Duodenal mucosa (tissue), 2 donors: ENCODE data around the gene UBE2L3.
"Not testable (repeated sequence)": the region's sequence is repeated elsewhere in the genome, so short reads cannot be mapped to it uniquely, and the experiment has no call there.

Source experiments
- H3K27ac ChIP-seq: one replicate; pipeline ENCODE4 v1.7.0; 2013; ENCODE audit warnings: low read depth, low read length
- H3K27me3 ChIP-seq, 2 donors: one replicate each; pipeline ENCODE4 v1.7.0; 2013; ENCODE audit warnings: low read length in 2 of 2, control low read depth in 1 of 2; ENCODE audit not compliant: insufficient read depth in 2 of 2, control insufficient read depth in 1 of 2
- H3K36me3 ChIP-seq, 2 donors: one replicate each; pipeline ENCODE4 v1.7.0; 2013; ENCODE audit warnings: low read length in 2 of 2, control low read depth in 1 of 2; ENCODE audit not compliant: insufficient read depth in 2 of 2, control insufficient read depth in 1 of 2
- H3K4me1 ChIP-seq, 2 donors: one replicate each; pipeline ENCODE4 v1.7.0; 2013; ENCODE audit warnings: low read length in 2 of 2, control low read depth in 1 of 2; ENCODE audit not compliant: insufficient read depth in 2 of 2, control insufficient read depth in 1 of 2
- H3K4me3 ChIP-seq, 2 donors: one replicate each; pipeline ENCODE4 v1.7.0; 2013; ENCODE audit warnings: low read length in 2 of 2, low read depth in 1 of 2
- H3K9ac ChIP-seq, 2 donors: one replicate each; pipeline ENCODE4 v1.7.0; 2013; ENCODE audit warnings: low read length in 2 of 2, low read depth in 1 of 2
- H3K9me3 ChIP-seq, 2 donors: one replicate each; pipeline ENCODE4 v1.7.0; 2013; ENCODE audit warnings: low read length in 2 of 2, control low read depth in 1 of 2; ENCODE audit not compliant: control insufficient read depth in 1 of 2

The UBE2L3 gene

GRCh38 chr22:21573293-21573734 is 5.8 kb downstream of the UBE2L3 start:
- Histone ChIP-seq H3K27me3 (no peaks in the 10 kb centered on the region), H3K4me1 (peaks cover 66 to 67% of the 10 kb centered on the region in 2 donors), H3K36me3 (peaks cover 0 to 3% of the 10 kb centered on the region in 2 donors), H3K4me3 (no peak overlapping the region), H3K27ac (no peak overlapping the region), H3K9me3 (no peaks in the 10 kb centered on the region), H3K9ac (no peak overlapping the region)

- Histone ChIP-seq H3K36me3 (peaks cover 0 to 3% of the 10 kb centered on the region in 2 donors), H3K9me3 (no peaks in the 10 kb centered on the region), H3K4me1 (peaks cover 66 to 68% of the 10 kb centered on the region in 2 donors), H3K4me3 (no peak overlapping the region), H3K27me3 (no peaks in the 10 kb centered on the region), H3K9ac (no peak overlapping the region), H3K27ac (no peak overlapping the region)
Measured at GRCh38 chr22:21573750-21574494, 6.4 kb downstream of the UBE2L3 start.

- Histone ChIP-seq H3K9ac (no peak overlapping the region), H3K27me3 (no peaks in the 10 kb centered on the region), H3K9me3 (no peaks in the 10 kb centered on the region), H3K4me3 (no peak overlapping the region), H3K27ac (no peak overlapping the region), H3K4me1 (peaks cover 15 to 22% of the 10 kb centered on the region in 2 donors), H3K36me3 (peaks cover 0 to 6% of the 10 kb centered on the region in 2 donors)
Measured at GRCh38 chr22:21579474-21579851, 11.9 kb downstream of the UBE2L3 start.

- H3K4me1 ChIP-seq: peaks cover 14 to 19% of the 10 kb centered on the region in 2 donors
- not testable (repeated sequence) for H3K4me3 ChIP-seq, H3K9me3 ChIP-seq, H3K27me3 ChIP-seq, H3K36me3 ChIP-seq, H3K27ac ChIP-seq, H3K9ac ChIP-seq
Measured at GRCh38 chr22:21580623-21581007, 13.1 kb downstream of the UBE2L3 start.

GRCh38 chr22:21581009-21581713 is 13.6 kb downstream of the UBE2L3 start:
- H3K4me1 ChIP-seq: peaks cover 14 to 19% of the 10 kb centered on the region in 2 donors
- not testable (repeated sequence) for H3K27ac ChIP-seq, H3K9me3 ChIP-seq, H3K27me3 ChIP-seq, H3K36me3 ChIP-seq, H3K4me3 ChIP-seq, H3K9ac ChIP-seq

GRCh38 chr22:21582801-21583740 is 15.6 kb downstream of the UBE2L3 start:
- H3K4me1 ChIP-seq: peaks cover 9 to 21% of the 10 kb centered on the region in 2 donors
- H3K36me3 ChIP-seq: peaks cover 0 to 8% of the 10 kb centered on the region in 2 donors
- H3K27ac ChIP-seq: no peak overlapping the region
- no peaks in the 10 kb centered on the region for H3K9me3 ChIP-seq
- no peak overlapping the region for H3K9ac ChIP-seq
- no peak overlapping the region for H3K4me3 ChIP-seq
- no peaks in the 10 kb centered on the region for H3K27me3 ChIP-seq

- H3K27me3 ChIP-seq: no peaks in the 10 kb centered on the region
- H3K9me3 ChIP-seq: no peaks in the 10 kb centered on the region
- peaks cover 0 to 13% of the 10 kb centered on the region in 2 donors for H3K36me3 ChIP-seq
- no peak overlapping the region for H3K9ac ChIP-seq
- no peak overlapping the region for H3K4me3 ChIP-seq
- peaks cover 3 to 9% of the 10 kb centered on the region in 2 donors for H3K4me1 ChIP-seq
- H3K27ac ChIP-seq: no peak overlapping the region
Measured at GRCh38 chr22:21585389-21585788, 17.9 kb downstream of the UBE2L3 start.

- no peaks in the 10 kb centered on the region for H3K9me3 ChIP-seq
- H3K27ac ChIP-seq: no peak overlapping the region
- no peak overlapping the region for H3K9ac ChIP-seq
- H3K4me1 ChIP-seq: peaks cover 9% of the 10 kb centered on the region in 2 donors
- H3K36me3 ChIP-seq: peaks cover 7 to 25% of the 10 kb centered on the region in 2 donors
- no peak overlapping the region for H3K4me3 ChIP-seq
- no peaks in the 10 kb centered on the region for H3K27me3 ChIP-seq
Measured at GRCh38 chr22:21587803-21588611, 20.5 kb downstream of the UBE2L3 start.

GRCh38 chr22:21589396-21589795 is 21.9 kb downstream of the UBE2L3 start:
- H3K9ac ChIP-seq: no peak overlapping the region
- peaks cover 9% of the 10 kb centered on the region in 2 donors for H3K4me1 ChIP-seq
- no peaks in the 10 kb centered on the region for H3K27me3 ChIP-seq
- H3K36me3 ChIP-seq: peaks cover 17 to 33% of the 10 kb centered on the region in 2 donors
- H3K4me3 ChIP-seq: no peak overlapping the region
- no peak overlapping the region for H3K27ac ChIP-seq
- H3K9me3 ChIP-seq: no peaks in the 10 kb centered on the region
